GM19438 (cell line): ENCODE results near the gene SLC34A3.
A peak's percentile ranks its signal among the peaks of the same experiment; 100 is the strongest.

Experiments
- ATAC-seq: cut with Tn5 transposase; IDR thresholded peaks from one replicate; pipeline ENCODE4 v1.9.1; 2021; ENCODE audit warnings: low read depth; ENCODE audit not compliant: unreplicated experiment

Gene SLC34A3

GRCh38 chr9:137217276-137218211 is 13.2 kb upstream of the SLC34A3 start:
- ATAC-seq: no peak

GRCh38 chr9:137218212-137218753 is 12.4 kb upstream of the SLC34A3 start:
- no peak for ATAC-seq

- ATAC-seq: no peak
These were observed 11.9 kb upstream of the SLC34A3 start for GRCh38 chr9:137218754-137219271.

GRCh38 chr9:137219757-137220316 is 10.9 kb upstream of the SLC34A3 start:
- ATAC-seq: no peak

- no peak for ATAC-seq
These were observed 10.2 kb upstream of the SLC34A3 start for GRCh38 chr9:137220317-137221094.

- no peak for ATAC-seq
These were observed 9.6 kb upstream of the SLC34A3 start for GRCh38 chr9:137221095-137221505.

GRCh38 chr9:137221506-137222111 is 9.1 kb upstream of the SLC34A3 start:
- ATAC-seq: no peak

GRCh38 chr9:137222190-137223077 is 8.3 kb upstream of the SLC34A3 start, which contains the start of gene RNF208:
Gene RNF208, minus strand, starts transcription at chr9:137222240. Its CDS starts 1,028 bp downstream, at chr9:137221212.
- no peak for ATAC-seq

- peak; percentile 60 for ATAC-seq
These were observed 7.4 kb upstream of the SLC34A3 start for GRCh38 chr9:137223078-137223970.

GRCh38 chr9:137224830-137225694 is 5.6 kb upstream of the SLC34A3 start, which contains the start of gene CYSRT1:
Gene CYSRT1, plus strand, starts transcription at chr9:137225174. Its CDS starts 448 bp downstream, at chr9:137225622.
- ATAC-seq: no peak

GRCh38 chr9:137225699-137226331 is 4.9 kb upstream of the SLC34A3 start:
- ATAC-seq: no peak

- ATAC-seq: no peak
These were observed 4.2 kb upstream of the SLC34A3 start for GRCh38 chr9:137226338-137227053.

GRCh38 chr9:137227054-137227852 is 3.4 kb upstream of the SLC34A3 start, which contains the start of gene RNF224:
Gene RNF224, plus strand, starts transcription at chr9:137227502. Its CDS starts 834 bp downstream, at chr9:137228336.
- ATAC-seq: no peak

- ATAC-seq: no peak
These were observed 2.7 kb upstream of the SLC34A3 start for GRCh38 chr9:137227853-137228505.
